WTC11 (cell line): ENCODE results near the gene MARK2. TPM values are rescaled to one million over a fixed set of nuclear protein-coding genes. Genes with fewer than 3 reads are reported as not detected.
A peak's percentile ranks its signal among the peaks of the same experiment; 100 is the strongest.

Experiments used
- ATAC-seq: fragments of 200-7000 bp; cut with Tn5 transposase; 2 replicates; pipeline ENCODE4 v1.10.0; 2021; ENCODE audit warnings: mild to moderate bottlenecking, moderate library complexity
- CTCF ChIA-PET: fragments of 300-600 bp; sonication (Branson Sonifier 250); formaldehyde crosslinking; loops from one replicate; lab custom pipeline; 2021; ENCODE audit warnings: antibody characterized with exemption; lab: Charles Lee
- POLR2A ChIA-PET: fragments of 350-600 bp; sonication (Branson Sonifier 250); formaldehyde crosslinking; loops from one replicate; lab custom pipeline; 2021; ENCODE audit warnings: antibody characterized with exemption; lab: Charles Lee
- DNase-seq: peaks from one replicate; pipeline ENCODE4 v3.0.0; 2021; ENCODE audit warnings: low spot score
- H3K27ac Mint-ChIP-seq: 2 replicates; pipeline ENCODE4 v1.8.0; 2021; ENCODE audit warnings: mixed read lengths
- H3K27me3 Mint-ChIP-seq: 2 replicates; pipeline ENCODE4 v1.8.0; 2021; ENCODE audit warnings: low read depth, mild to moderate bottlenecking, moderate library complexity, mixed read lengths
- H3K36me3 Mint-ChIP-seq: 2 replicates; pipeline ENCODE4 v1.8.0; 2021; ENCODE audit warnings: mixed read lengths
- H3K4me1 Mint-ChIP-seq: 2 replicates; pipeline ENCODE4 v1.8.0; 2022; ENCODE audit warnings: mixed read lengths
- H3K4me3 Mint-ChIP-seq: 2 replicates; pipeline ENCODE4 v1.8.0; 2021; ENCODE audit warnings: mild to moderate bottlenecking, moderate library complexity, mixed read lengths
- H3K9me3 Mint-ChIP-seq: 2 replicates; pipeline ENCODE4 v1.8.0; 2021; ENCODE audit warnings: mixed read lengths
- CTCF ChIP-seq: fragments of 200-600 bp; IDR thresholded peaks from 2 replicates; pipeline ENCODE4 v1.8.0; 2022; ENCODE audit warnings: antibody characterized with exemption
- GABPB1 ChIP-seq: sonication (generic); formaldehyde crosslinking; IDR thresholded peaks from 2 replicates; pipeline ENCODE4 v1.8.1; 2023; ENCODE audit warnings: mild to moderate bottlenecking, missing genetic modification reagents
- MYBL2 ChIP-seq: sonication (generic); formaldehyde crosslinking; IDR thresholded peaks from 2 replicates; pipeline ENCODE4 v1.8.1; 2023; ENCODE audit warnings: mild to moderate bottlenecking, moderate library complexity, missing genetic modification reagents
- NR2C2 ChIP-seq: sonication (generic); formaldehyde crosslinking; IDR thresholded peaks from 2 replicates; pipeline ENCODE4 v1.8.0; 2022; ENCODE audit warnings: mild to moderate bottlenecking, missing genetic modification reagents
- OVOL2 ChIP-seq: fragments of 250-450 bp; sonication (Bioruptor Pico); IDR thresholded peaks from 2 replicates; pipeline ENCODE4 v1.9.0; 2021; ENCODE audit warnings: mild to moderate bottlenecking, borderline replicate concordance
- ZBTB43 ChIP-seq: sonication (generic); formaldehyde crosslinking; IDR thresholded peaks from 2 replicates; pipeline ENCODE4 v1.8.1; 2023; ENCODE audit warnings: mild to moderate bottlenecking, missing genetic modification reagents
- ZNF121 ChIP-seq: sonication (generic); formaldehyde crosslinking; IDR thresholded peaks from 2 replicates; pipeline ENCODE4 v1.8.0; 2023; ENCODE audit warnings: missing genetic modification reagents
- ZNF281 ChIP-seq: sonication (generic); formaldehyde crosslinking; IDR thresholded peaks from 2 replicates; pipeline ENCODE4 v1.8.0; 2023; ENCODE audit warnings: mild to moderate bottlenecking, missing genetic modification reagents
- ZNF423 ChIP-seq: fragments of 250-450 bp; sonication (Bioruptor Pico); IDR thresholded peaks from 2 replicates; pipeline ENCODE4 v2.1.2; 2022; ENCODE audit warnings: mild to moderate bottlenecking, moderate library complexity
- ZNF425 ChIP-seq: fragments of 250-450 bp; sonication (Bioruptor Pico); conservative IDR thresholded peaks from 2 replicates; pipeline ENCODE4 v1.9.0; 2021; ENCODE audit warnings: mild to moderate bottlenecking
- total RNA-seq: library from RNA; stranded (reverse); gene quantifications from 3 replicates; pipeline ENCODE4 v1.2.3, GENCODE V29; 2021
- TF ChIP-seq, protein P1 (sequence below): sonication (generic); formaldehyde crosslinking; IDR thresholded peaks from 2 replicates; pipeline ENCODE4 v1.8.1; 2023; ENCODE audit warnings: mild to moderate bottlenecking, missing genetic modification reagents, moderate library complexity

MARK2 gene
- total RNA-seq, 1 experiment from 2014 or later, result 57.4 TPM

- POLR2A ChIA-PET, result interaction anchor here (1.2 kb wide), 2 partner anchors 11 to 23 kb away, joined by 3 to 5 read pairs; no protein-coding TSS in a partner anchor
- no peak for ATAC-seq
Measured at GRCh38 chr11:63906585-63906984, 67.7 kb downstream of the MARK2 start.

DNA sequence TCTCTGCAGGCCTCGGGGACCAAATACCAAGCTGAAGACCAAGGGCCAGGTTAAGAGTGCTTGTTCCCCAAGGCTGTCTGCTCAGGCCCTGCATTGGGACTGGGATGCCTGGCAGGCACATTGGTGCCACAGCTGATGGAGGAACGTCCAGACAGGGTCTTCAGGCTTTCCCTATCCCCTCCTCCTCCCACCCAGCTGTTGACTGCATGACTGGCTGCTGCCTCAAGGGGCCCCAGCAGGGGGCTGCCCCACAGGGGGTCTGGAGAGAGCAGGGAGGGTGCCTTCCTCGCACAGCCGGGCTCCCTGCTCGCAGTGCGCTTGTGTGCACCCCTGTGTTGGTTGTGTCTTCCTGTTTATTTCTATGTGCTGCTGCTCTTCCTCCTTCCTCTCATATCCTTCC lies 68.2 kb downstream of the MARK2 start:
- ATAC-seq (no peak), DNase-seq (no peak)
- Mint-ChIP-seq H3K9me3 (no peaks in the 10 kb centered on the region), H3K27me3 (no peaks in the 10 kb centered on the region), H3K36me3 (peaks cover 15% of the 10 kb centered on the region), H3K27ac (peak overlapping the region; percentile 73; the same call in 1 of the 2 replicates), H3K4me1 (peaks cover 49% of the 10 kb centered on the region), H3K4me3 (no peak overlapping the region)
- ChIA-PET CTCF (interaction anchor here (0.6 to 2.8 kb wide), 31 partner anchors 9 to 242 kb away, joined by 3 to 47 read pairs (median 5); partner anchors contain the start of genes MARK2, NAA40, RCOR2 and ZFTA), POLR2A (interaction anchor here (1.2 kb wide), 2 partner anchors 11 to 24 kb away, joined by 3 to 5 read pairs; no protein-coding TSS in a partner anchor)
- TF ChIP-seq ZNF281 (CRISPR knock-in tag), result no peak
- TF ChIP-seq ZNF423 (CRISPR knock-in tag), result peak; percentile 76; the same call in 1 of the 2 replicates

More at GRCh38 chr11:63906585-63906984, 67.7 kb downstream of the MARK2 start:
- Mint-ChIP-seq H3K27me3 (no peaks in the 10 kb centered on the region), H3K4me3 (no peak overlapping the region), H3K36me3 (peaks cover 20% of the 10 kb centered on the region), H3K27ac (peak overlapping the region; percentile 93), H3K4me1 (peaks cover 48% of the 10 kb centered on the region), H3K9me3 (no peaks in the 10 kb centered on the region)
- CTCF ChIA-PET, result interaction anchor here (0.6 to 2.8 kb wide), 34 partner anchors 8 to 243 kb away, joined by 3 to 47 read pairs (median 5); partner anchors contain the start of genes MARK2, NAA40, RCOR2 and ZFTA
- DNase-seq, result peak; percentile 62
- no peak for TF ChIP-seq GABPB1 (CRISPR knock-in tag)
- TF ChIP-seq CTCF, result peak; percentile 35; the same call in 1 of the 2 replicates

DNA sequence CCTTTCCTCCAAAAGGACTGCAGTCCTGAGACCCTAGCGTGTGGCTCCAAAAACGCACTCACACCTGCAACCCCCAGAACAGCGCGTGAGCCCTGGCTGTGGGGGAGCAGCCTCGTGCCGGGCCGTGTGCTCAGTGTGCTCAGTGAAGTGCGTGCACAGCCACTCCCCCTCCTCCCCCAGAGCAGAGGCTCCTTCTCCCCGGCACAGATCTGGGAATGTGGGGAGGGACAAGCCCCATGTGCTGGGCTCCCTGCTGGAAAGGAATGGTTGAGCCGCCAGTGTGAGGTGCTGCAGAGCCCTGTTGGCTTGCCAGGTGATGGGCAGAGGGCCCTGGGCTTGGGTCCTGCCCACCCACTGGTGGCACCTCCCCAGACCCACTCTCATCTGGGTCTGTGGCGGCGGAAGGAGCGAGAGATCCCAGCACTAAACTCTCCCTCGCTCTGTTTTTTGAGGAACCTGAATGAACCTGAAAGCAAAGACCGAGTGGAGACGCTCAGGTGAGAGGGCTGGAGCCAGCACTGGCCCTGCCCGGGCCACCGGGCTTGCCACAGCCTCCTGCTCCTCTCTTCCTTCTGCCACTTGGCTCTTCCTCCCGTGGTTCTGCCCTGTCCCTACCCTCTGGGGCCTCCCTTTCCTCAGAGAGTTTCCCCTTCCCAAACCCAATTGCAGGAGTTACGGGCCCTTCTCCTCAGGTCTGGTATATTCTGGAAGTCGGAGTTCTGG lies 69.1 kb downstream of the MARK2 start:
- Mint-ChIP-seq H3K4me1 (peaks cover 56% of the 10 kb centered on the region), H3K9me3 (no peaks in the 10 kb centered on the region), H3K27ac (peak overlapping the region; percentile 68), H3K4me3 (no peak overlapping the region), H3K36me3 (peaks cover 19% of the 10 kb centered on the region), H3K27me3 (no peaks in the 10 kb centered on the region)
- DNase-seq, result peak; percentile 62
- ATAC-seq, result peak; percentile 8
- POLR2A ChIA-PET, result no interaction called here
- TF ChIP-seq OVOL2 (CRISPR knock-in tag) (no peak), ZNF121 (CRISPR knock-in tag) (0 out of 2 replicates have a peak, but pooled peaks have one; percentile 35), ZBTB43 (CRISPR knock-in tag) (no peak), NR2C2 (CRISPR knock-in tag) (no peak), ZNF425 (CRISPR knock-in tag) (no peak), MYBL2 (no peak)
- TF ChIP-seq, protein P1, sequence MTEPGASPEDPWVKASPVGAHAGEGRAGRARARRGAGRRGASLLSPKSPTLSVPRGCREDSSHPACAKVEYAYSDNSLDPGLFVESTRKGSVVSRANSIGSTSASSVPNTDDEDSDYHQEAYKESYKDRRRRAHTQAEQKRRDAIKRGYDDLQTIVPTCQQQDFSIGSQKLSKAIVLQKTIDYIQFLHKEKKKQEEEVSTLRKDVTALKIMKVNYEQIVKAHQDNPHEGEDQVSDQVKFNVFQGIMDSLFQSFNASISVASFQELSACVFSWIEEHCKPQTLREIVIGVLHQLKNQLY (CRISPR knock-in tag), result no peak
- CTCF ChIA-PET, result interaction anchor here (0.5 to 3.4 kb wide), 8 partner anchors 12 to 1980 kb away, joined by 3 to 47 read pairs (median 10); partner anchors contain the start of genes FIBP and MARK2
